HCT116 (cell line): Measurements from ENCODE around the gene RANBP17. TPM values are rescaled to one million over a fixed set of nuclear protein-coding genes. Genes with fewer than 3 reads are reported as not detected.

Source experiments
- ATAC-seq: fragments of 200-7000 bp; cut with Tn5 transposase; 2 replicates; pipeline ENCODE4 v1.9.1; 2020; ENCODE audit warnings: mild to moderate bottlenecking, moderate library complexity
- BruUV-seq: library from RNA; stranded (reverse); fragments of 400-500 nt; replicated peaks from 2 replicates; lab custom pipeline; 2021; lab: Mats Ljungman, UMichigan
- CTCF ChIA-PET: fragments of 300-600 bp; sonication (Branson Sonifier 250); formaldehyde crosslinking; loops from one replicate; lab custom pipeline; 2021; ENCODE audit warnings: antibody characterized with exemption; lab: Charles Lee
- POLR2A ChIA-PET: fragments of 300-600, 350-600 bp; sonication (Branson Sonifier 250); formaldehyde crosslinking; loops from one replicate; lab custom pipeline; 2021; ENCODE audit warnings: antibody characterized with exemption; lab: Charles Lee
- RAD21 ChIA-PET, 2 experiments: fragments of 300-600 bp; sonication (Branson Sonifier 250); formaldehyde crosslinking; loops; one replicate each; lab custom pipeline; 2023; ENCODE audit warnings: low total read pairs in 2 of 2; ENCODE audit not compliant: uncharacterized antibody in 2 of 2, unreplicated experiment in 2 of 2, low non-redundant PET in 1 of 2; lab: Charles Lee
- DNase-seq: peaks from one replicate; pipeline ENCODE4 v3.0.0-alpha.2; 2010; ENCODE audit warnings: low read depth, low spot score
- H2AFZ ChIP-seq: fragments of 200-600 bp; shearing (Covaris generic), sonication (generic); 2 replicates; pipeline ENCODE4 v1.6.1; 2017; ENCODE audit warnings: low read depth, mixed run types, mixed read lengths, antibody characterized with exemption, low read length; ENCODE audit not compliant: poor library complexity, severe bottlenecking
- H3K27ac ChIP-seq: 2 replicates; pipeline ENCODE4 v1.5.1; 2012; ENCODE audit warnings: low read depth, low read length
- H3K27me3 ChIP-seq: fragments of 200-600 bp; sonication (generic); 2 replicates; pipeline ENCODE4 v1.6.1; 2016; ENCODE audit warnings: mixed run types, low read length, mixed read lengths; ENCODE audit not compliant: insufficient read depth
- H3K36me3 ChIP-seq, 2 experiments: fragments of 200-500 bp in 1 of 2; fragments of 200-600 bp in 1 of 2; sonication (Bioruptor generic) in 1 of 2; sonication (generic) in 1 of 2; 2 replicates each; pipeline versions ENCODE4 v1.5.1 to v1.6.1; 2014 to 2016; ENCODE audit warnings: low read length in 2 of 2, inconsistent platforms in 1 of 2, mixed read lengths in 1 of 2, mixed run types in 1 of 2; ENCODE audit not compliant: insufficient read depth in 2 of 2, control insufficient read depth in 1 of 2
- H3K4me1 ChIP-seq, 2 experiments: fragments of 200-600 bp in 1 of 2; sonication (generic) in 1 of 2; 2 replicates each; pipeline versions ENCODE4 v1.5.1 to v1.6.1; 2012 to 2017; ENCODE audit warnings: low read length in 2 of 2, inconsistent platforms in 1 of 2, mild to moderate bottlenecking in 1 of 2, mixed read lengths in 1 of 2, mixed run types in 1 of 2, moderate library complexity in 1 of 2; ENCODE audit not compliant: insufficient read depth in 2 of 2, control insufficient read depth in 1 of 2
- H3K4me2 ChIP-seq: fragments of 200-600 bp; sonication (generic); 2 replicates; pipeline ENCODE4 v1.6.1; 2017; ENCODE audit warnings: mixed run types, low read length, mixed read lengths
- H3K4me3 ChIP-seq, 2 experiments: fragments of 200-600 bp in 1 of 2; sonication (generic) in 1 of 2; replicated peaks in 1 of 2; 2 replicates each; pipeline ENCODE4 v1.5.1; 2011 to 2016; ENCODE audit warnings: low read length in 2 of 2, control low read depth in 1 of 2, low read depth in 1 of 2, mild to moderate bottlenecking in 1 of 2, mixed read lengths in 1 of 2, mixed run types in 1 of 2
- H3K79me2 ChIP-seq: fragments of 200-600 bp; sonication (generic); 2 replicates; pipeline ENCODE4 v1.6.1; 2017; ENCODE audit warnings: mild to moderate bottlenecking, mixed run types, low read length, moderate library complexity, mixed read lengths; ENCODE audit not compliant: insufficient read depth
- H3K9ac ChIP-seq: fragments of 200-600 bp; sonication (generic); 2 replicates; pipeline ENCODE4 v1.6.1; 2016; ENCODE audit warnings: low read length, mixed read lengths
- H3K9me2 ChIP-seq: fragments of 200-600 bp; sonication (generic), shearing (Covaris generic); 2 replicates; pipeline ENCODE4 v1.6.1; 2017; ENCODE audit warnings: mixed run types, mild to moderate bottlenecking, moderate library complexity; ENCODE audit not compliant: insufficient read depth
- H3K9me3 ChIP-seq, 2 experiments: fragments of 200-500 bp in 1 of 2; fragments of 200-600 bp in 1 of 2; sonication (Bioruptor generic) in 1 of 2; sonication (generic) in 1 of 2; 2 replicates each; pipeline ENCODE4 v1.6.1; 2014 to 2017; ENCODE audit warnings: low read length in 2 of 2, mixed read lengths in 2 of 2, inconsistent platforms in 1 of 2, low read depth in 1 of 2, mild to moderate bottlenecking in 1 of 2, mixed run types in 1 of 2, moderate library complexity in 1 of 2; ENCODE audit not compliant: control insufficient read depth in 1 of 2, insufficient read depth in 1 of 2
- H4K20me1 ChIP-seq: fragments of 200-600 bp; sonication (generic), shearing (Covaris generic); 2 replicates; pipeline ENCODE4 v1.6.1; 2017; ENCODE audit warnings: mixed run types, mild to moderate bottlenecking, moderate library complexity; ENCODE audit not compliant: insufficient read depth
- CBX3 ChIP-seq: IDR thresholded peaks from 2 replicates; pipeline ENCODE4 v1.6.1; 2012; ENCODE audit warnings: low read depth
- ELF1 ChIP-seq: IDR thresholded peaks from 2 replicates; pipeline ENCODE4 v1.6.1; 2012; ENCODE audit warnings: low read depth, borderline replicate concordance
- EZH2 ChIP-seq: fragments of 200-600 bp; sonication (generic); IDR thresholded peaks from 2 replicates; pipeline ENCODE4 v1.6.1; 2017; ENCODE audit warnings: antibody characterized with exemption, mixed run types
- JUND ChIP-seq: IDR thresholded peaks from 2 replicates; pipeline ENCODE4 v1.6.1; 2012
- POLR2AphosphoS5 ChIP-seq: IDR thresholded peaks from 2 replicates; pipeline ENCODE4 v1.6.1; 2011; ENCODE audit warnings: mild to moderate bottlenecking, low read depth, low read length, moderate library complexity
- SP1 ChIP-seq: IDR thresholded peaks from 2 replicates; pipeline ENCODE4 v1.6.1; 2012; ENCODE audit warnings: low read depth
- ZBTB33 ChIP-seq: IDR thresholded peaks from 2 replicates; pipeline ENCODE4 v1.6.1; 2011; ENCODE audit warnings: mild to moderate bottlenecking, low read length, moderate library complexity; ENCODE audit not compliant: insufficient replicate concordance; ENCODE audit errors: extremely low read depth
- intact Hi-C: fragments of 100-400 bp; cut with micrococcal nuclease; formaldehyde crosslinking; loops from 2 replicates; pipeline ENCODE4 v1.10.0; 2022
- total RNA-seq: library from RNA; stranded (reverse); gene quantifications from one replicate; pipeline ENCODE4 v1.2.1, GENCODE V29; 2021; ENCODE audit not compliant: unreplicated experiment
- TF ChIP-seq, protein P1 (sequence below), 3 experiments: fragments of 200-600 bp in 1 of 3; sonication (generic) in 1 of 3; IDR thresholded peaks in 2 of 3; conservative IDR thresholded peaks in 1 of 3; 2 replicates each; pipeline ENCODE4 v1.5.1; 2012 to 2017; ENCODE audit warnings: low read depth in 2 of 3, low read length in 2 of 3, antibody characterized with exemption in 1 of 3, borderline replicate concordance in 1 of 3, control low read depth in 1 of 3, mild to moderate bottlenecking in 1 of 3, mixed read lengths in 1 of 3, mixed run types in 1 of 3, moderate library complexity in 1 of 3; ENCODE audit not compliant: insufficient read depth in 1 of 3

The RANBP17 gene
- total RNA-seq, 1 experiment from 2014 or later, result 18.2 TPM

GRCh38 chr5:170861667-170861916 is 226 bp upstream of the RANBP17 start:
- H3K9ac ChIP-seq, result peak overlapping the region; percentile 77; the same call in 1 of the 2 replicates
- no peaks in the 10 kb centered on the region for H3K36me3 ChIP-seq
- ChIA-PET RAD21 (no interaction called here), CTCF (no interaction called here), POLR2A (no interaction called here)
- H3K9me3 ChIP-seq, result peaks cover 3 to 13% of the 10 kb centered on the region in 2 experiments; a peak in 2 of 4 replicates
- peak overlapping the region; percentile 95 for H3K4me2 ChIP-seq
- DNase-seq (no peak), ATAC-seq (no peak)
- H4K20me1 ChIP-seq, result no peaks in the 10 kb centered on the region
- peak overlapping the region; percentile 68 to 78 for H3K4me3 ChIP-seq
- no peaks in the 10 kb centered on the region for H3K27me3 ChIP-seq
- no peak overlapping the region for H2AFZ ChIP-seq
- peaks cover 3 to 14% of the 10 kb centered on the region in 2 experiments; a peak in 2 of 4 replicates for H3K4me1 ChIP-seq
- peaks cover 41% of the 10 kb centered on the region for H3K79me2 ChIP-seq
- H3K27ac ChIP-seq, result peak overlapping the region; percentile 77
- intact Hi-C loops, result no loop called here
- BruUV-seq, result no TSS peak
- H3K9me2 ChIP-seq, result no peaks in the 10 kb centered on the region
- TF ChIP-seq ELF1, result no peak
- TF ChIP-seq CBX3, result 0 out of 2 replicates have a peak, but pooled peaks have one; percentile 31
- TF ChIP-seq SP1, result peak; percentile 52

- ChIA-PET CTCF (no interaction called here), RAD21 (no interaction called here), POLR2A (no interaction called here)
- H3K79me2 ChIP-seq, result peaks cover 59% of the 10 kb centered on the region
- H3K4me3 ChIP-seq, result no peak overlapping the region
- no peaks in the 10 kb centered on the region for H3K36me3 ChIP-seq
- TF ChIP-seq POLR2AphosphoS5 (no peak), EZH2 (no peak), ZBTB33 (no peak), JUND (no peak), ELF1 (no peak)
- TF ChIP-seq, protein P1, sequence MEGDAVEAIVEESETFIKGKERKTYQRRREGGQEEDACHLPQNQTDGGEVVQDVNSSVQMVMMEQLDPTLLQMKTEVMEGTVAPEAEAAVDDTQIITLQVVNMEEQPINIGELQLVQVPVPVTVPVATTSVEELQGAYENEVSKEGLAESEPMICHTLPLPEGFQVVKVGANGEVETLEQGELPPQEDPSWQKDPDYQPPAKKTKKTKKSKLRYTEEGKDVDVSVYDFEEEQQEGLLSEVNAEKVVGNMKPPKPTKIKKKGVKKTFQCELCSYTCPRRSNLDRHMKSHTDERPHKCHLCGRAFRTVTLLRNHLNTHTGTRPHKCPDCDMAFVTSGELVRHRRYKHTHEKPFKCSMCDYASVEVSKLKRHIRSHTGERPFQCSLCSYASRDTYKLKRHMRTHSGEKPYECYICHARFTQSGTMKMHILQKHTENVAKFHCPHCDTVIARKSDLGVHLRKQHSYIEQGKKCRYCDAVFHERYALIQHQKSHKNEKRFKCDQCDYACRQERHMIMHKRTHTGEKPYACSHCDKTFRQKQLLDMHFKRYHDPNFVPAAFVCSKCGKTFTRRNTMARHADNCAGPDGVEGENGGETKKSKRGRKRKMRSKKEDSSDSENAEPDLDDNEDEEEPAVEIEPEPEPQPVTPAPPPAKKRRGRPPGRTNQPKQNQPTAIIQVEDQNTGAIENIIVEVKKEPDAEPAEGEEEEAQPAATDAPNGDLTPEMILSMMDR (IDR thresholded peaks at IDR 0.05 in 2 of 3, conservative IDR thresholded peaks at IDR 0.05 in 1 of 3; ENCODE audit: borderline replicate concordance in 1 of 3, insufficient read depth in 1 of 3, low read depth in 2 of 3, low read length in 2 of 3), result no peak
- H3K27me3 ChIP-seq, result no peaks in the 10 kb centered on the region
- intact Hi-C loops, result no loop called here
- H3K9ac ChIP-seq, result no peak overlapping the region
- peak overlapping the region; percentile 95; the same call in 1 of the 2 replicates for H3K4me2 ChIP-seq
- ATAC-seq, result no peak
- H3K9me2 ChIP-seq, result no peaks in the 10 kb centered on the region
- H4K20me1 ChIP-seq, result no peaks in the 10 kb centered on the region
- peaks cover 3 to 13% of the 10 kb centered on the region in 2 experiments; a peak in 2 of 4 replicates for H3K9me3 ChIP-seq
- DNase-seq, result no peak
- no peak overlapping the region for H2AFZ ChIP-seq
- BruUV-seq, result no TSS peak
- no peak overlapping the region for H3K27ac ChIP-seq
- H3K4me1 ChIP-seq, result peaks cover 3 to 14% of the 10 kb centered on the region in 2 experiments; a peak in 2 of 4 replicates
These were observed 1.8 kb downstream of the RANBP17 start for GRCh38 chr5:170863646-170864045.
